Fibroblast of villous mesenchyme (primary cell): ENCODE measurements around the gene CHDH. TPM values are rescaled to one million over a fixed set of nuclear protein-coding genes. Genes with fewer than 3 reads are reported as not detected.
A peak's percentile ranks its signal among the peaks of the same experiment; 100 is the strongest.

ENCODE experiments used
- DNase-seq: peaks from one replicate; pipeline ENCODE4 v3.0.0-alpha.2; 2010; ENCODE audit warnings: low read depth
- H3K4me3 ChIP-seq: 2 replicates; pipeline ENCODE4 v1.5.1; 2011; ENCODE audit warnings: low read depth, mild to moderate bottlenecking, low read length
- total RNA-seq: library from RNA; depleted of rRNA; stranded (reverse); fragments of >200 nt; gene quantifications from 2 replicates; pipeline ENCODE4 v1.2.3, GENCODE V29; 2012
- TF ChIP-seq, protein P1 (sequence below): IDR thresholded peaks from 2 replicates; pipeline ENCODE4 v1.5.1; 2012; ENCODE audit warnings: low read depth, mild to moderate bottlenecking, low read length; ENCODE audit not compliant: insufficient read depth

Gene CHDH
- total RNA-seq, 1 donor, result under 0.01 TPM

DNA sequence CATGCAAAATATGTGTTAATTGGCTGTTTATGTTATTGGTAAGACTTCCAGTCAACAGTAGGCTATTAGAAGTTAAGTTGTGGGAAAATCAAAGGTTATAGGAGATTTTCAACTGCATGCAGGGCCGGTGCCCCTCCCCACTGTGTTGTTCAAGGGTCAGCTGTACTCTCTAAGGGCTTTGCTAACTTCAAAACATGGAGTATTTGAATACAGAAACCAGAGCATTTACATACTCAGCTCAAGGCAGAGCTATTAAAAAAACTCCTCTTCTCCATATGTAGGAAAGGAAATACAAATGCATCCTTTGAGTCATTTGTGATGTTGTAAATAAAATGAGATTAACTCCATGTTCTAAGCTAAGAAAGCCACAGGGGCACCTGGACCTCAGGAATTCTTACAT is 16.9 kb upstream of the CHDH start:
- DNase-seq, result no peak
- TF ChIP-seq, protein P1, sequence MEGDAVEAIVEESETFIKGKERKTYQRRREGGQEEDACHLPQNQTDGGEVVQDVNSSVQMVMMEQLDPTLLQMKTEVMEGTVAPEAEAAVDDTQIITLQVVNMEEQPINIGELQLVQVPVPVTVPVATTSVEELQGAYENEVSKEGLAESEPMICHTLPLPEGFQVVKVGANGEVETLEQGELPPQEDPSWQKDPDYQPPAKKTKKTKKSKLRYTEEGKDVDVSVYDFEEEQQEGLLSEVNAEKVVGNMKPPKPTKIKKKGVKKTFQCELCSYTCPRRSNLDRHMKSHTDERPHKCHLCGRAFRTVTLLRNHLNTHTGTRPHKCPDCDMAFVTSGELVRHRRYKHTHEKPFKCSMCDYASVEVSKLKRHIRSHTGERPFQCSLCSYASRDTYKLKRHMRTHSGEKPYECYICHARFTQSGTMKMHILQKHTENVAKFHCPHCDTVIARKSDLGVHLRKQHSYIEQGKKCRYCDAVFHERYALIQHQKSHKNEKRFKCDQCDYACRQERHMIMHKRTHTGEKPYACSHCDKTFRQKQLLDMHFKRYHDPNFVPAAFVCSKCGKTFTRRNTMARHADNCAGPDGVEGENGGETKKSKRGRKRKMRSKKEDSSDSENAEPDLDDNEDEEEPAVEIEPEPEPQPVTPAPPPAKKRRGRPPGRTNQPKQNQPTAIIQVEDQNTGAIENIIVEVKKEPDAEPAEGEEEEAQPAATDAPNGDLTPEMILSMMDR, result no peak
- no peak overlapping the region for H3K4me3 ChIP-seq

DNA sequence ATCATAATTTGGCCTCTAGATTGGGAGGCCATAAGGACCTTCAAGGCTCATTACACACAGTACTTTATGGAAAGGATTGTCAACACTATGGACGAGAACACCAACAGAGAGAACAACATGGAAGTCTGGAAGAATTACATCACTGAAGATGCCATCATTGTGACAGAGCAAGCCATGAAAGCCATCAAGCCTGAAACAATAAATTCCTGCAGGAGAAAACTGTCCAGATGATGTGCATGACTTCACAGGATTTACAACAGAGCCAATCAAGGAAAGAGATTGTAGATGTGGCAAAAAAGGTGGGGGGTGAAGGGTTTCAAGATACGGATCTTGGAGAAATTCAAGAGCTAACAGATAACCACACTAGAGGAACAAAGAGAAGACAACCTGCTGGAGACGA is 16.0 kb upstream of the CHDH start:
- no peak for DNase-seq
- TF ChIP-seq, protein P1, result no peak

GRCh38 chr3:53860196-53860595 is 14.0 kb upstream of the CHDH start:
- H3K4me3 ChIP-seq, result no peak overlapping the region
- TF ChIP-seq, protein P1, result no peak
- no peak for DNase-seq

More for the DNA sequence above, 16.0 kb upstream of the CHDH start:
- no peak overlapping the region for H3K4me3 ChIP-seq

DNA sequence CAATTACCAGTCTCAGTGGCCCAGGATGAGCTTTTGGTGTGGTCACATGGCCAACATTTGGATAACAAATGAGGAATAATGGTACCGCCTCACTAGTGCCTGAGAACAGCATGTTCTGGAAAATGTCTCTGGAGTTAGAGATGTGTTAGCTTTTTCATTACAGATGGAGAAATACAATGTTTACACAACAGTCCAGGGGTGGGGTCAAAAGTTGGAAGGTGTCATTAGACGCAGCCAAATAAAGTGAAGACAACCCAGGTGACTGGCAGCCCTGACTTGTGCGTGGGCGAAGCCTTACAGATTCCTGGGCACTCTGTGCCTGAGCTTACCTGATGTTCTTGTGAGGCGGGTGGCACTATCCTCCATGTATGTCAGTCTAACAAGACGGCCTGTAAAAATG is 13.0 kb upstream of the CHDH start:
- TF ChIP-seq, protein P1, result no peak
- DNase-seq, result no peak
- no peak overlapping the region for H3K4me3 ChIP-seq

- H3K4me3 ChIP-seq, result no peak overlapping the region
- TF ChIP-seq, protein P1, result no peak
- no peak for DNase-seq
Measured at GRCh38 chr3:53858096-53858741, 12.0 kb upstream of the CHDH start.

- H3K4me3 ChIP-seq, result no peak overlapping the region
- TF ChIP-seq, protein P1, result no peak
- DNase-seq, result no peak
Measured at GRCh38 chr3:53856964-53857363, 10.7 kb upstream of the CHDH start.

DNA sequence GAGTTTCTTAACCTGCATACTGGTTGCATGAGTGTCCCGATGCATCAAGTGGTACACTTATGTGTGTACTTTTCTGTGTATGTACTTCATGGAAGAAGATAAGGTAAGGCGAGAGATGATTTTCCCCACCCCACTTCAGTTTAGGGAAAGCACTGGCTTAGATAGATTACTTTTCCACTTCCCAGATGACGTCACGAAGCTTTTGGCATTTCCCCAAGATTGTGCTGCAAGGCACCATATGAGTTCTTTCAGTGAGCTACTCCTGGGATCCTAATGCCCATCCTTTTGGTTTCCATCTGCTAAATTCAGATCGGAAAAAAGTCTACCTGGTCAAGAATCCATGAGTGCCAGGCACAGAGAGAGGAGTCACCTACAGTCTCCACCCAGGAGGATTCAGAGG is 4.7 kb upstream of the CHDH start:
- no peak overlapping the region for H3K4me3 ChIP-seq
- TF ChIP-seq, protein P1, result no peak
- peak; percentile 67 for DNase-seq
